ENCODE results near the gene NUSAP1. TPM values are rescaled to one million over a fixed set of nuclear protein-coding genes. Genes with fewer than 3 reads are reported as not detected.

The NUSAP1 gene, protein sequence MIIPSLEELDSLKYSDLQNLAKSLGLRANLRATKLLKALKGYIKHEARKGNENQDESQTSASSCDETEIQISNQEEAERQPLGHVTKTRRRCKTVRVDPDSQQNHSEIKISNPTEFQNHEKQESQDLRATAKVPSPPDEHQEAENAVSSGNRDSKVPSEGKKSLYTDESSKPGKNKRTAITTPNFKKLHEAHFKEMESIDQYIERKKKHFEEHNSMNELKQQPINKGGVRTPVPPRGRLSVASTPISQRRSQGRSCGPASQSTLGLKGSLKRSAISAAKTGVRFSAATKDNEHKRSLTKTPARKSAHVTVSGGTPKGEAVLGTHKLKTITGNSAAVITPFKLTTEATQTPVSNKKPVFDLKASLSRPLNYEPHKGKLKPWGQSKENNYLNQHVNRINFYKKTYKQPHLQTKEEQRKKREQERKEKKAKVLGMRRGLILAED
- total RNA-seq, result 11.8 and 26.8 TPM in 2 replicates

DNA sequence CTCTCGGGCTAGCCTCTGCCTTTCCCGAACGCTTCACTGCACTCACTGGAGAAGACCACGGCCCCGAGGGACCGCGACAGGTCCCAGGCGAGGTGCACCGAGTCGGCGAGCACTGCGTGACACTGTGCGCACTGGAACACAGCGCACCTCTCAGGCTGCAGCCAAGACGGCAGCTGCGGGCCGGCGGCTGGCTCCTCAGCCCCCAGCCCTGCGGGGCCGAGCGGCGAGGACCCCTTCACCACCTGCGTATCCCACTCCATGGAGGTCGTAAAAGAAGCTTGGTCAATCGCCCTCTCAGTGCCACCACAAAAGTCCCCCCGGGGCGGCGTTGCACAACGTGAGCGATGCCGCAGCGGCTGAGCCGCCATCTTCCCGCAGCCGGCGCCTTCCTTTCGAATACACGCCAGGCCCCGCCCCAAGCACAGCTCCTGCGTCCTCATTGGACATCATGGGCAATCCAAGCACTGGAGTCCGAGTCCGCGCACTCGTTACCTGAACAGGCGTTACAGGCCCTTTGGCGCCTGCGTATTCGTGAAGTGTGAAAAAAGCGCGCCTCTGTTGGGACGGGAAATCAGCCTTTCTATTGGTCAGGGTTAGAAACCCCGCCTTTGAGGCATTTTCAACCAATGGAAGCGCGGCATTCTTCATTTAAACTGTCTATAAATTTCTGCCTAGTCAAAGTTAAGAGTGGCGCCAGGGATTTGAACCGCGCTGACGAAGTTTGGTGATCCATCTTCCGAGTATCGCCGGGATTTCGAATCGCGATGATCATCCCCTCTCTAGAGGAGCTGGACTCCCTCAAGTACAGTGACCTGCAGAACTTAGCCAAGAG is at the start of gene NUSAP1, which contains the start of gene OIP5:
Gene NUSAP1, plus strand, starts transcription at position 688 of the 832 bp plus-strand sequence. Its CDS starts 77 bp downstream, at position 765.
Gene OIP5, minus strand, starts transcription at position 398 of the 832 bp plus-strand sequence. Its CDS starts 30 bp downstream, at position 368.

DNA sequence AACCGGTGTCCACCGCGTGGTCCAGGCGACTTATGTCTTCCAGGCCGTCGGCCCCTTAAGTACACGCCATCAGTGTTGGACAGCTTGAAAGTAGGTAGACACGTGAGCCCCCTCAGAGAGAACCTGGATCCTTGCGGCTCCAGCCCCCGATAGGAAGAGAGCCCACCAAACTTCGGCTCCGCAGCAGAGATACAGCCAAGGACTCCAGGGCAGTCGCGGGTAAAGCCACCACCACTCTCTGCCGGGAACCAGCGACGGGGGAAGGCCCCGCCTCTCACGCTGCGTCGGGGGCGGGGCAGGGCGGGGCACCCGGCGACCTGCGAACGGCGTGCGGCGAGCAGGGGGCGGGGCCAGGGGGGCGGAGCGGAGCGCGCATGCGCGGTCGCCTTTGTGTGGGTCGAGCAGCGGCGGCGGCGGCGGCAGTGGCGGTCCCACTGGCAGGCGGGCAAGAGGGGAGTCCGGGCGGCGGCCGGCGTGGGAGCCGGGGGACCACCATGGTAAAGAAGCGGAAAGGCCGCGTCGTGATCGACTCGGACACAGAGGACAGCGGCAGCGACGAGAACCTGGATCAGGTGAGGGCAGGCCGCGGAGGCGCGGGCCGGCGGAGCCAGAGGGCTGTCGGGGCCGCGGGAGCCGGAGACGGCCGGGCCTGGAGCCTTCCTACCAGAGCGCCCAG is 84.2 kb downstream of the NUSAP1 start, which contains the start of gene RTF1:
Gene RTF1, plus strand, starts transcription at position 354 of the 676 bp plus-strand sequence. Its CDS starts 21 bp downstream, at position 375.

Other genes with a start within 250 kb of the NUSAP1 start
- gene INO80, start 216.6 kb upstream of the NUSAP1 start, total RNA-seq, result 15.8 and 16.5 TPM in 2 replicates
- gene EXD1, start 102.1 kb upstream of the NUSAP1 start, total RNA-seq, result not detected in 2 replicates
- gene CHP1, start 101.6 kb upstream of the NUSAP1 start, total RNA-seq, result 53.0 and 100 TPM in 2 replicates
- 2.7 and 4.1 TPM in 2 replicates for gene OIP5, start 290 bp upstream of the NUSAP1 start, total RNA-seq
- 13.0 and 16.3 TPM in 2 replicates for gene NDUFAF1, start 69.6 kb downstream of the NUSAP1 start, total RNA-seq
- 15.6 and 18.8 TPM in 2 replicates for gene RTF1, start 84.2 kb downstream of the NUSAP1 start, total RNA-seq
- gene ITPKA, start 161.0 kb downstream of the NUSAP1 start, total RNA-seq, result under 0.01 TPM in 1 of 2 replicates, not detected in the other
- under 0.01 TPM in 1 of 2 replicates, not detected in the other for gene LTK, start 180.9 kb downstream of the NUSAP1 start, total RNA-seq
- gene RPAP1, start 211.4 kb downstream of the NUSAP1 start, total RNA-seq, result 18.1 and 21.4 TPM in 2 replicates
- 7.8 and 12.6 TPM in 2 replicates for gene TYRO3, start 226.3 kb downstream of the NUSAP1 start, total RNA-seq